NCI-H1436 (cell line): ENCODE data around the gene GRPR.
"Not testable (repeated sequence)": the region's sequence is repeated elsewhere in the genome, so short reads cannot be mapped to it uniquely, and the experiment has no call there.

Experiments
- DNase-seq: peaks from one replicate; lab custom pipeline; 2025; lab: John Stamatoyannopoulos, UW

The GRPR gene

DNA sequence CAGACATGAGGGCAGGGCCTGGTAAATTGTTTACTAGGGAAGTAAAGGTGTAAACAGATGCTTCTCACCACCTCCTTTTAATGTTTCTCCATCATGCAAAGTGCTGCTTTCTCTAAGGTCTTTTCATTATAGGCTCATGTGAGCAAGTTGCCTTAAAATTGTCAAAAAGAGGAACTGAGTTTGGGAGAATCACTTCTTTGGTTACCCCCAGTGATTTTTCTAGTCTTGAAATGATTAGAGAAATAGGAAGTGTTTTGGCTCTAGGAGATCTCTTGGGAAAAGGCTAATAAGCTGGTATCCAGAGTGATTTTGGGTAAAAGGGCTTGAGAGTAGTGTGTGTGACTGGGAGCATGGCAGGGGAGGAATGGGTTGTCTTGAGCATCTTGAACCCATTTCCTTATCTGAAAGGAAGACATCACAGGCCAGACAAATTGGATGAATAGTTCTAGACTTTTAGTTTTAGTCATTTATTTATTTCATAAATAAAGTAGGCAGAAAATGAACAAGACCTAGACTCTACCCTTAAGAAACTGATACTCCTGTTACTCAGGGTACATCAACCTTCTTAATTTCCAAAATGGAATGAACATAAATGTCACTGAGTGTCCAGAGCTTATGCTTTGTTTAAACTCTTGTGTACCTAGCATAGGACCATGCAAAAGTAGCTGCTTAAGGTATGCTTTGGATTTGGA, 14.2 kb downstream of the GRPR start:
- no peak for DNase-seq

DNA sequence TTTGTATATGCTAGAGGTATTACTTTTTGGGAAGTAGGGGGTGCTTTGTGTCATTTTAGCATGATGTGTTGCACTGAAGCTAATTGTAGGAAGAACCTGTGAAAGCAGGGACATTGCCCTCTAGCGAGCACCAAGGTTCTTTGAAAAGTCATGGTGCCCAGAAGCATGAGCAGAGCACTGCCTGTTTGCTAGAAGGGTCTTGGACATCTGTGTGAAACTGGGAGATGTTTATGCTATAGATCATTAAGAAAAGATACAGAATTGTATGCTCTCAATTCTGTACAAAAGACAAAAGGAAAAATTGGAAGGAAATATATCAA, 14.7 kb downstream of the GRPR start:
- DNase-seq, result no peak

DNA sequence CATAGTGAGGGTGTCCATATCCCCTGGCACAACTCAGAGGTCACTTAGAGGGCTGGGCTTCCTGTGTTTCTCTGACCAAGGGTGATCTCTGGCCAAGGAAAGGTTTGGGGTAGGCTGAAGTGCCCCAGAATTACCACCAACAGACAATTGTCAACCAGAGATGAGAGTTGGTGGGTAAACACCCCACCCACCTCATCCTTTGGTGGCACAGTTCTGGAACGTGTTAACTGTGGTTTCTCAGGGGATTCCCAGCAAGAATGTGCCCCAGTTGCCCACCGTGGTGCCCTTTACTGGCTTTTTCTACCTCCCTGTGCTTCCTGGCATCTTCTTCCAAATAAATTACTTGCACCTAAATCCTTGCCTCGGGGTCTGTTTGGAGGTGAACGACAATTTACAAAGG, 17.1 kb downstream of the GRPR start:
- DNase-seq, result no peak

DNA sequence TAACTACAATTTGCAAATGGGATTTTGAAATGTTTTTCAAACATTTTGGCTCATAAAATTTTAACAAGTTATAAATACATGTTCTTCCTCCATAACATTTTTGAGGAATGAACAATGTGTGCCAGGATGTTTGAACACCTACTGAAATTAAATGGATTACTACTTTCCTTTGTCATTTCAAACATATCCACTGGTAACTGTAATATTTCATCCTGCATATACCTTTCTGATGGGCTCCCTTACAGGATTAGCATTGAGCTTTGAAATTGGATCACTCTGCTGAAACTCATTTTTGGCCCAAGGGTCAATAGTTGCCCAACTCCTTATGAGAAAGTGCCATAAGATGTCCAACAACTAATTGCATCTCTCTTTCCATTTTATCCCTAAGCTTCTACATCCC, 17.6 kb downstream of the GRPR start:
- DNase-seq, result no peak

DNA sequence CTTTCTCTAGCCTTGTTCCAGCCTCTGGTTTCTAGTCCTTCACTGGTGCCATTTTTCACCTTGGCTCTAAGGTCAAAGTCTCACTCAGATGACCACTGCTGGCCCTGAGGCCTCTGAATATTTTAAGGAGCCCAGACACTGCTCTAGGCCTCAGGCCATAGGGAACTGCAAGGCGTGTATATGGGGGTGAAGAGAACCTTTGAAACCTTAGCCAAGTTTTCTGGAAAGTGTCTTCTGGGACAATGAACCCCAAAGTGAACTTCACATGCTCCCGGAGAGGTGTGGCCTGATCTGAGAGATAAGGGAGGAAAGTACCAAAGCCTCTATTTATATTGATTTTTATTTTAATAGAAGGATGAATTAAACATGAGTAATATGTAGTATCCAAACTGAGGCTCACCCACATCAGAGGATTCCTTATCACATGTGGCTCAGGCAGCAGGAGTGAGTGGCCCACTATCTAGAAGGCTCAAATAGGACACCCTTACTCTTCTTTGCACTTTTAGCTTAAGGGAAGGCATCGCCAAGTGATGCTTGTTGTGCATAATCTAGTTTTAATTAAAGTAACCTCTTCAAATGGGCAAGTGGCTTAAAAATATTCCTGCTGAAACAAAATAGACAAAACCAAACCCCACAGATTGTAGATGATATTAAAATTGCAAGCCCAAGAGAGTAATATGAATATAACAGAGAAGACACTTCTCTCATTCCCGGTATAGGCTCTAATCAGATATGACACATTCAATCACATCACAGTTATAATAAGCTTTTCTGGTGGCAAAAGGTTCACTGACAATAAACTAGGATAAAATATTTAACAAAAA, 18.3 kb downstream of the GRPR start:
- DNase-seq, result no peak

DNA sequence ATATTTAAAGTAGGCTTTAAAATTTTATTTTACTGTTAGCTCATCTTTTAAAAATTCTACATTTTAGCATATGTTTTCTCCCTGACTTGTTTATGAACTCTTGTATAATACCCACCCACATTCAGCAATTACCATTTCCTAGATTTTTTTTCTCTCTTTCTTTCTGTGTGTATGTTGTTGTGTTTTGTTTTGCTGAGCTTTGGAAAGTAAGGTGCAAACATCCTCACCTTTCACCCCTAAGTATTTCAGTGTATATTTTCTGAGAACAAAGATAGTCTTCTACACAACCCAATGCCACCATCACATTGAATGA, 18.8 kb downstream of the GRPR start:
- no peak for DNase-seq

DNA sequence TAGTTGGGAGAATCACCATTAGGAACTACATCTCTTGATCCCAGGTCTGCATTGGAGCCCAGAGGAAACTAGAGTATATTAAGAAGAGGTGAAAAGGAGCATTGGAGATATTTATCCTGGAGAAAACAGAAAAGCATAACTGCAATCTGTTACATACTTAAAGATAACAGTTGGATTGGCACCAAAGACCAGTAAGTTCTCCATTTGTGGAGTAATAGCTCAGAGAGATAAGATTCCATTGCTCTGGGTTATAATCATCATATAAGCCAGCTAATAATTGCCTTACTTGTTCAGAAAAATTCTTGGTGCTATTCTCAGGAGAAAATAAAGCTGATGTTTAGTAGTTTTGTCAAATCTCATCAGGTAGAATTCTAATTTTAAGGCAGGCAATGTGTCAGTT, 20.6 kb downstream of the GRPR start:
- DNase-seq, result no peak

DNA sequence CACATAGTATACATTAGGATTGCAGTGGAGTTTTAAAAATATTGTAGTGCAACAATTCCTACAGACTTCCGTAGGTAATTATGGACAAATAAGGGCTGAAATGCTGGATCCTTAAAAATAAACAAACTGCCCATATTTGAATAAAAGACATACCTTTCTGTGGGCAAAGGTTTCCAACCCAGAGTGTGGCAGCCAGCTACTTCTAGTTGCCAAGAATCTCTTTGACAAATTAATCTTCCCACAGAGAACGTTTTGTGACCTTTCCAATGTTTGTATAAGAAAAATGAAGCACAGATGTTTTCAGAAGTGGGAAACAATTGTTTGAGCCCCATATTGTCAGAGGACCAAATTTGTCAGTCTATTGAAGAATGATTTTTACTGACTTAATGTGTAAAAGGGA, 21.1 kb downstream of the GRPR start:
- DNase-seq, result no peak

DNA sequence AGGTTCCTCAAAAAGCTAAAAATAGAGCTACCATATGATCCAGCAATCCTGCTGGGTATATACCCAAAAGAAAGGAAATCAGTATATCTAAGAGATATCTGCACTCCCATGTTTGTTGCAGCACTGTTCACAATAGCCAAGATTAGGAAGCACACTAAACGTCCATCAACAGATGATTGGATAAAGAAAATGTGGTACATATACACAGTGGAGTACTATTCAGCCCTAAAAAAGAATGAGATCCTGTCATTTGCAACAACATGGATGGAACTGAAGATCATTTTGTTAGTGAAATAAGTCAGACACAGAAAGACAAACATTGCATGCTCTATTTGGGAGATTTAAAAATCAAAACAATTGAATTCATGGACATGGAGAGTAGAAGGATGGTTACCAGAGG, 21.7 kb downstream of the GRPR start:
- DNase-seq, result not testable (repeated sequence)

DNA sequence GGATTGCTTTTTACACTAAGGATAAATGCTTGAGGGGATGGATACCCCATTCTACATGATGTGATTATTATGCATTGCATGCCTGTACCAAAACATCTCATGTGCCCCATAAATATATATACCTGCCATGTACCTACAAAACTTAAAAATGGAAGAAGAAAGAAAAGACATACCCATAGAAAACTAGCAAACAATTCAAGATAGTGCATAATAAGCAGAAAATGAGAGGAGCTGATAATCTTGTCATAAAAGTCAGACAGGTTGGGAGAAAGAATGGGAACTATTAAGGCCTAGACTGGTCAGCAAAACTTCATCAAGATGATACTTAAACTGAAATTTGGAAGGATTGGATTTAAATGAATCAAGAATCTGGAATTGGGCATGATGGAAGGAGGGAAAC, 22.3 kb downstream of the GRPR start:
- DNase-seq, result no peak

DNA sequence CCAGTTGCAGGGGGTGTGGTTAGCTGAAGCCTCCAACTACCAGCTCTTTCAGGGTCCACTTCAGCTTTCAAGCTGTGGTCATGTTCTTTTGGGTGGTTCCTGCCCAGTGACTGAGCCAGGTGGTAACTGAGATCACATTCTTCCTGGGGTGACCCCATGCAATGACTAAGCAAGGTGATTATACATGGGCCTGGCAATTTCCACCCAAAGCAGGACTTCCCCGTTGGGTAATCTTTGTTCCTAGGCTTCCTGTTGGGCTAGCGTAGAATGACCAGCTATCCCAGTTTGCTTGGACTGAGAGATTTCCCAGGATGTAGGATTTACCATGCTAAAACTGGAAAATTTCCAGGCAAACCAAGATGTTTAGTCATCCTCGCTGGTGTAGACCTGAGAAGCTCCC, 25.5 kb downstream of the GRPR start:
- no peak for DNase-seq

DNA sequence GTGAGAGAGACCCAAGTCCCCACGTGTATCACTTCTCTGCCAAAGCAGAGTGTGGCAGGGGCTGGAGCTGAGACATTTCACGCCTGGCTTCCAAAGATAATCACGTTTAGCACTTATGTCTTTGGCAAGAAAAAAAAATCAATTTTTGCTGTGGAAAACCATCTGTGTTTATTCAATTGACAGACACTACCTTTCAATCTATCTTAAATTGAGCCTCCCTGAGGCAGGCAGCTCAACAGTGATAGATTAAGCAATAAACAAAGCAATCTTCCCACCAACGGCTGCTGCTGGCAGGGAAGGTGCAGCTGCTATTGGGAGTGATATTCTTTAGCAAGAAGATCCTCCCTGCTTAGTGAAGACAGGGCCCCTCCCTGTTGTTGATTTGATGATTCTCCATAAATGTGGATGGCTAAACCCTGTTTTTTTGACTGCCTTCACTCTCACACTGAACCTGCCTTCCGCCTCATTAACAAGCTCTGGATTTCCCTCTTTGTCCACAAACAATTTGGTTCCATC, 32.3 kb downstream of the GRPR start:
- DNase-seq, result peak; percentile 44

DNA sequence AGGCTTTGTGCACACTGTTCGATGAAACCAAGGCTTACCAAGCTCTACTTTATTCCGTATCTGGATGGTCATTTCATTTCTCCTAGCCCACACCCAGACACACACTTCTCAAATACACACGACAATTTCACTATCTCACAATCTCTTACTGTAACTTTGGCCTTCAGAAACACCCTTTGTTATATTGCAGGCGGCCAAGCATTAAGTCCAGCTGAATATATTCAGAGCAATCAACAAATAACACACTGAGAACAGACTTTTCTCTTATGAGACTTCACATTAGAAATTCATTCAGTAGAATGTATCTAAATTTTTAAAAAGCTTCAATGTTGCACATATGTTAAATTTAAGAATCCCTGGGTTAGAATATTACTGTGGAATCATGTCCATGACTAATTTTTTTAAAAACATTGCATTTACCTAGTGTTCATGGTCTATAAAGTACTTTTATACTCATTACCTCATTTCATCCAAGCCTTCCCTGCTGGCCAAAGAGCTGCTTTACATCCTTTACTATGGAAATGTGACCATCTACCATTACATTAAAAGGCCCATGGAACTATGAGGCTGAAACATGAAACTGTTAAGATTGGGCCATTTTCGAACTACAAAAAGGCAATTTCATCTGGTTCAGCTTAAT, 33.4 kb downstream of the GRPR start:
- no peak for DNase-seq

DNA sequence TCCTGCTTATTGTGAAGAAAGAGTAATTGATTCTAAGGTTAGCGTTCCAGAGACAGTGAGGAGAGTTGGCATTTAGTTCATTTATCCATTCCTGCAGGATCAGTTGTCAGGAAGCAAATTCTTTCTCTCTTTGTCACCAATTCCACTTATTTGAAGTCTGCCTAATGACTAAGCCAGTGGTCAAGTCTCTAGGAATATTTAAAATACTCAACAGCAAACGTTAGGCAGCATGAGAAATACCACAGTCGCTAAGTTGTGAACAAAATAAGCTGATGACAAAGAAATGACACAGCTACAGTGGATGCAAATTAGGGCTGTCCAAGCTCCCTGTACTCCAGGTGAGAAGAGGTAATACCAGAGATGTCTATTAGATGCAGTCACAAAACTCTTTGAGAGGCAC, 37.4 kb downstream of the GRPR start:
- no peak for DNase-seq

DNA sequence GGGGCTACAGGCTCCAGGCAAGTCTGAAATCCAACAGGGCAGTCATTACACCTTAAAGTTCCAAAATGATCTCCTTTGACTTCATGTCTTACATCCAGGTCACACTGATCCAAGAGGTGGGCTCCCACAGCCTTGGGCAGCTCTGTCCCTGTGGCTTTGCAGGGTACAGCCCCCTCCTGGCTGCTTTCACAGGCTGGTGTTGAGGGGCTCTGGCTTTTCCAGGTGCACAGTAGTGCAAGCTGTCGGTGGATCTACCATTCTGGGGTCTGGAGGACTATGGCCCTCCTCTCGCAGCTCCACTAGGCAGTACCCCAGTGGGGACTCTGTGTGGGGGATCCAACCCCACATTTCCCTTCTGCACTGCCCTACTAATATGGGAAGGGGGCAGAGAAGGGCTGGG, 37.8 kb downstream of the GRPR start:
- DNase-seq, result not testable (repeated sequence)

DNA sequence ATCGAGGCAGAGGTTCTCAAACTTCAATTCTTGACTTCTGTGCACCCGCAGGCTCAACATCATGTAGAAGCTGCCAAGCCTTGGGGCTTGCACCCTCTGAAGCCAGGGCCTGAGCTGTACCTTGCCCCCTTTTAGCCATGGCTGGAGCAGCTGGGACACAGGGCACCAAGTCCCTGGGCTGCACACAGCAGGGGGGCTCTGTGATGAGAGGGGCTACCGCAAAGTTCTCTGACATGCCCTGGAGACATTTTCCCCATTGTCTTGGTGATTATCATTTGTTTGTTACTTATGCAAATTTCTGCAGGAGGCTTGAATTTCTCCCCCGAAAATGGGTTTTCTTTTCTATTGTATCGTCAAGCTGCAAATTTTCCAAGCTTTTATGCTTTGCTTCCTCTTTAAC, 39.0 kb downstream of the GRPR start:
- DNase-seq, result no peak

DNA sequence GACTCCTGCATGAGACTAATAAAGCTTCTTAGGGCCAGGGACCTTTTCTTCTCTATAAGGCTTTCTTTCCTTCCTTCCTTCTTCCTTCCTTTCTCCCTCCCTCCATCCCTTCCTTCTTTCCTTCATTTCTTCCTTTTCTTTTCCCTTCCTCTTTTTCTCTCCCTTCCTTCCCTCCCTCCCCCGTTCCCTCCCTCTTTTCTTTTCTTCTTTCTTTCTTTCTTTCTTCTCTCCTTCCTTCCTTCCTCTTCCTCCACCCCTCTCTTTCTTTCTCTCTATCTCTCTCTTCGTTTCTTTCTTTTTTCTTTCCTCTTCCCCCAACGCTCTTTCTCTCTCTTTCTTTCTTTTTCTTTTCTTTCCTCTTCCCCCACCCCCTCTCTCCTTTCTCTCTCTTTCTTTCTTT, 41.4 kb downstream of the GRPR start:
- DNase-seq, result no peak

DNA sequence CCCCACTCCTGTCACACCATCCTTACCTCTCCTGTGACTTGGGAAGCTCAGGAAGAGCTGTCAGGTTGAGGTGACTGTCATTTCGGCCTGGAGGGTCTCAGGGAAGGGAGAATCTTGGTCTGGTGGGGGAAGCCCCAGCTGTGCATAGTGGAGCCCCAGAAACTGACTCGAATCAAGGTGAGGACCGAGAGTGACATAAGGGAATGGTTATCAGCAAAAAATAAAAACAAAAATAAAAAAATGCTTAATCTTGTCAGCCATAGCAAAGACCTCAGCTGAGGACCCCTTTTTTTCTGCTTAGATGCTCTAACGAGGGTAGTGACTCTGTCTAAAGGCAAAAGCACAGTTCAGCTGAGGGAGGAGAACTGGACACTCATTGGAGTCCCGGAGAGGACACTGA, 43.8 kb downstream of the GRPR start, which contains the start of gene MAGEB17:
MAGEB17 (plus strand) TSS at position 301 of the 400 bp plus-strand sequence. CDS start 2,902 bp downstream, outside the sequence.
- DNase-seq, result no peak

DNA sequence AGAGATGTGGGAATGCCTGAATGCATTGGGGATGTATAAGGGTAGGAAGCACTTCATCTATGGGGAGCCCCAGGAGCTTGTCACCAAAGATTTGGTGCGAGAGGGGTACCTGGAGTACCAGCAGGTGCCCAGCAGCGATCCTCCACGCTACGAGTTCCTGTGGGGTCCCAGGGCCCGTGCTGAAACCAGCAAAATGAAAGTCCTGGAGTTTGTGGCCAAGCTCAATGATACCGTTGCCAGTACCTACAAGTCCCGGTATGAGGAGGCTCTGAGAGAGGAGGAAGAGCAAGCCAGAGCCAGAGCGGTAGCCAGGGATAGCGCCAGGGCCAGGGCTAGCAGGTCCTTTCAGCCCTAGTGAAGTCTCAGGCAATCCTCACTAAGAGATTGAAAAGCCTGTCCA, 47.7 kb downstream of the GRPR start:
- DNase-seq, result no peak

DNA sequence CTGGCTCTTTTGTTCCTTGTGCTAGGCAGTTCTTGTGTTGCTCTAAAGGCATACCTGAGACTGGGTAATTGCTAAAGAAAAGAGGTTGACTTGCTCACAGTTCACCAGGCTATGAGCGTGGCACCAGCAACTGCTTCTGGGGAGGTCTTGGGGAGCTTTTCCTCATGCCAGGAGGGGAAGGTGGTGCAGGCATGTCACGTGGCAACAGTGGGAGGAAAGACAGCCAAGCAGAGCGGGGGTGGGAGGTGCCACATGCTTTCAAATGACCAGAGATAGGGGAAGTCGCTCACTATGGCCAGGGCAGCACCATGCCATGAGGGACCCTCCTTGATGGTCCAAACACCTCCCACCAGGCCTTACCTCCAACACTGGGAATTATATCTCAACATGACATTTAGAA, 48.6 kb downstream of the GRPR start:
- no peak for DNase-seq

DNA sequence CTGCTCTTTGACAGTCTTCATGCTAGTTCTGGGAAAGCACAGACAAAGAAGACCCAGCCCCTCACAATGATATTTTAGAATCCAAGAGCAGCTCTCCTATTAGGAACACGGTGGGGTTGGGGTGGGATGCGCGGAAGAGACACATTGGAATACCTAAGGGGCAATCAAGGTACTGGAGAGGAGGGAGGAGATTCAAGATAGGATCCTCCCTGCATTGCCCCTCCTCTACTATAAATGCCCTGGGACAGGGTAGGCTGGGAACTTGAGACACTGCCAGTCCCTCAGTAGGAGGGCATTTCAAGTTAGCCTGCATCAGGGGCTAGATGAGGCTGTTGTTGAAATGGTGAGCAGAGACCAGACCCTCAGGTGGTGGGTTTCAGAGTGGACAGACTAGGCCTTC, 49.0 kb downstream of the GRPR start:
- DNase-seq, result no peak

DNA sequence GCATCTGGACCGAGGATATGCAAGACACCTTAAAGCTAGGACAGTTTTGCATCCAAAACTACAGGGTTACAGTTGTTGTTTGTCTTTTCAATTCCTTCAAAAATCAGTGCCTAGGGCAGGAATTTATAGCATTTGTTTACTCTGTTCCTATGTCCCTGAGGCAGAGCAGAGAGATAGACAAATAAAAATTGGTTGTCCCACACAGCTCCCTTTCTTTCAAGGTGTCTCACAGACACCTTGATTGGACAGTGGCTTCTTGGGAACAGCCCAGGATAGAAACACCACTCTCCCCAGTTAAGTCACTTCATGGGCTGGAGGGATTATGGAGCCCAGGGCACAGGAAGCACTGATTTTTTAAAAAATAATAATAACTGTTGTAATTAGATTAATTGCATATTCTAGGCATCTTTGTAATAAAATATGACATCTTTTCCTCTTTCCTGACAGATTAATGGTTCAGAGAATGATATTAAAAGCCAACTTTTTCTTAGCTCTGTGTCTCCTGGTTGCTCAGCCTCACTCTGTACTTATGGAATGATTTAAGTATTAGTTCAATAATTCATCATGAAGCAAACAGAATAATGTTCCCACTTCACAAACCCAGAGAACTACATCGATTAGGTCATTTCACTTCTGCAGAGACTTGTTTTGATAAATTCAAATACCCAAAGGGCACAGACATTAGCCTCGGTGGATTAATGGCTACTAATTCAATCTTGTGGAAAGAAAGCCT, 52.1 kb downstream of the GRPR start:
- DNase-seq, result no peak

DNA sequence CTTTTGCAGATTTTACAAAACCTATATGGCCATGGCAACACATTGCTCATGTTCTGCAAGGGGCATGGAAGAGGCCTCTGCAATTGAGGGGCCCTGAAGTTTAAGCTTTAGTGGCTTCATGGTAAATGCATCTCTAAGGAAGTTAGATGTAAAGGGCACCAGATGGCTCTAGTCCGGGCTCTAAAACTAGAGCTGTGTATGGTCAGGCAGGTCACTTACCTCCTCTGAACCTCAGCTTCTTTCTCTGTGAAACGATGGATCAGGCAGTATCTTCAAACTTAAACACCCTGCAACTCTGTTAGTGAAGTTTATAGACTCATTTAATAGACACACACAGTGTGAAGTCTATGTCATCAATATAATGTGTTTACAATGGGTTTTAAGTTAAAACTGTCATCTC, 53.9 kb downstream of the GRPR start:
- DNase-seq, result no peak
